H1 (cell line): ENCODE data around the gene SLC26A9.

Experiments used
- ATF2 ChIP-seq: IDR thresholded peaks from 2 replicates; pipeline ENCODE4 v1.6.1; 2012; ENCODE audit warnings: low read length, inconsistent platforms
- CBX8 ChIP-seq: fragments of 300-800, 300-1000 bp; sonication (generic); IDR thresholded peaks from 2 replicates; pipeline ENCODE4 v1.7.1; 2016; ENCODE audit warnings: low read depth, low read length, borderline replicate concordance
- CTCF ChIP-seq, 3 experiments: IDR thresholded peaks; 1 replicate in 2 of 3; 2 replicates in 1 of 3; pipeline versions ENCODE4 v1.5.1 to v1.6.1; 2011; ENCODE audit warnings: low read length in 3 of 3, mild to moderate bottlenecking in 3 of 3, inconsistent platforms in 2 of 3, low read depth in 1 of 3, moderate library complexity in 1 of 3; ENCODE audit not compliant: insufficient read depth in 1 of 3; ENCODE audit errors: control extremely low read depth in 1 of 3
- EGR1 ChIP-seq: IDR thresholded peaks from 2 replicates; pipeline ENCODE4 v1.6.1; 2011; ENCODE audit warnings: low read depth, low read length, borderline replicate concordance
- EZH2 ChIP-seq: fragments of 200-600 bp; sonication (generic); IDR thresholded peaks from 2 replicates; pipeline ENCODE4 v1.7.1; 2012; ENCODE audit warnings: low read depth, mild to moderate bottlenecking, moderate library complexity, low read length, inconsistent platforms; ENCODE audit not compliant: severe bottlenecking
- HDAC6 ChIP-seq: IDR thresholded peaks from one replicate; pipeline ENCODE4 v1.7.1; 2012; ENCODE audit warnings: low read depth, mild to moderate bottlenecking, inconsistent platforms, low read length, moderate library complexity
- JUND ChIP-seq: IDR thresholded peaks from 2 replicates; pipeline ENCODE4 v1.6.1; 2011; ENCODE audit warnings: mild to moderate bottlenecking, improper control_type of control experiment, low read length
- MAX ChIP-seq: IDR thresholded peaks from 2 replicates; pipeline ENCODE4 v1.6.1; 2012; ENCODE audit warnings: inconsistent platforms
- PHF8 ChIP-seq: fragments of 200-600 bp; sonication (generic); conservative IDR thresholded peaks from 2 replicates; pipeline ENCODE4 v1.7.1; 2012; ENCODE audit warnings: low read depth, mild to moderate bottlenecking, inconsistent platforms, low read length, moderate library complexity
- POLR2A ChIP-seq, 2 experiments: IDR thresholded peaks; 1 replicate in 1 of 2; 2 replicates in 1 of 2; pipeline ENCODE4 v1.6.1; 2011; ENCODE audit warnings: low read depth in 2 of 2, low read length in 2 of 2, mild to moderate bottlenecking in 2 of 2; ENCODE audit errors: control extremely low read depth in 1 of 2
- RAD21 ChIP-seq, 2 experiments: IDR thresholded peaks in 1 of 2; conservative IDR thresholded peaks in 1 of 2; 2 replicates each; pipeline ENCODE4 v1.6.1; 2011; ENCODE audit warnings: low read depth in 2 of 2, low read length in 2 of 2, improper control_type of control experiment in 1 of 2, inconsistent platforms in 1 of 2, mild to moderate bottlenecking in 1 of 2, moderate library complexity in 1 of 2

GRCh38 chr1:205907794-205908193 is 35.5 kb downstream of the SLC26A9 start:
- peak; percentile 70 to 79 (median 71) for TF ChIP-seq CTCF (IDR thresholded peaks at IDR 0.05; ENCODE audit: control extremely low read depth in 1 of 3, insufficient read depth in 1 of 3, low read depth in 1 of 3, low read length in 3 of 3)
- no peak for TF ChIP-seq EGR1
- TF ChIP-seq ATF2, result no peak
- no peak for TF ChIP-seq HDAC6
- no peak for TF ChIP-seq EZH2
- TF ChIP-seq PHF8, result no peak
- TF ChIP-seq JUND, result no peak
- no peak for TF ChIP-seq CBX8
- no peak for TF ChIP-seq POLR2A (IDR thresholded peaks at IDR 0.05; ENCODE audit: control extremely low read depth in 1 of 2, low read depth in 2 of 2, low read length in 2 of 2)
- TF ChIP-seq RAD21 (IDR thresholded peaks at IDR 0.05 in 1 of 2, conservative IDR thresholded peaks at IDR 0.05 in 1 of 2; ENCODE audit: low read depth in 2 of 2, low read length in 2 of 2), result peak; percentile 71 to 79
- no peak for TF ChIP-seq MAX
